ENCODE measurements around the gene CDH2.

- TF ChIP-seq POLR2AphosphoS5 (IDR thresholded peaks at IDR 0.05) (no peak), CTCF (IDR thresholded peaks at IDR 0.05) (no peak)
Measured at GRCh38 chr18:28147674-28148171, 29.2 kb downstream of the CDH2 start.

Data from prostate gland (tissue), 2 donors.